HG03442 (cell line): ENCODE measurements around the gene RELL2.
A peak's percentile ranks its signal among the peaks of the same experiment; 100 is the strongest.
"Not testable (repeated sequence)": the region's sequence is repeated elsewhere in the genome, so short reads cannot be mapped to it uniquely, and the experiment has no call there.

Source experiments
- ATAC-seq: cut with Tn5 transposase; IDR thresholded peaks from one replicate; pipeline ENCODE4 v1.9.1; 2021; ENCODE audit warnings: mild to moderate bottlenecking, moderate library complexity; ENCODE audit not compliant: unreplicated experiment

RELL2 gene

GRCh38 chr5:141636413-141637122, at the start of gene RELL2, which contains the start of gene HDAC3:
Gene RELL2, plus strand, starts transcription at chr5:141636997. Its CDS starts 1,229 bp downstream, at chr5:141638226.
Gene HDAC3, minus strand, starts transcription at chr5:141636849. Its CDS starts 59 bp downstream, at chr5:141636790.
- peak; percentile 63 for ATAC-seq

GRCh38 chr5:141590127-141590526, 46.7 kb upstream of the RELL2 start:
- no peak for ATAC-seq

- ATAC-seq, result no peak
Measured at GRCh38 chr5:141596867-141597266, 39.9 kb upstream of the RELL2 start.

GRCh38 chr5:141597394-141597793, 39.4 kb upstream of the RELL2 start:
- no peak for ATAC-seq

- no peak for ATAC-seq
Measured at GRCh38 chr5:141597814-141598213, 39.0 kb upstream of the RELL2 start.

GRCh38 chr5:141598391-141599345, 38.1 kb upstream of the RELL2 start:
- ATAC-seq, result no peak

- ATAC-seq, result no peak
Measured at GRCh38 chr5:141602606-141603005, 34.2 kb upstream of the RELL2 start.

GRCh38 chr5:141603923-141604717, 32.7 kb upstream of the RELL2 start:
- ATAC-seq, result no peak

- peak; percentile 94 for ATAC-seq
Measured at GRCh38 chr5:141605523-141606277, 31.1 kb upstream of the RELL2 start.

GRCh38 chr5:141608046-141608445, 28.8 kb upstream of the RELL2 start:
- ATAC-seq, result no peak

- ATAC-seq, result no peak
Measured at GRCh38 chr5:141608557-141608956, 28.2 kb upstream of the RELL2 start.

- ATAC-seq, result no peak
Measured at GRCh38 chr5:141609044-141609443, 27.8 kb upstream of the RELL2 start.

GRCh38 chr5:141609921-141610320, 26.9 kb upstream of the RELL2 start:
- ATAC-seq, result not testable (repeated sequence)

GRCh38 chr5:141611289-141611688, 25.5 kb upstream of the RELL2 start:
- no peak for ATAC-seq

GRCh38 chr5:141613344-141613743, 23.5 kb upstream of the RELL2 start:
- no peak for ATAC-seq

GRCh38 chr5:141615991-141616720, 20.6 kb upstream of the RELL2 start:
- ATAC-seq, result no peak

- ATAC-seq, result no peak
Measured at GRCh38 chr5:141617128-141617527, 19.7 kb upstream of the RELL2 start.

- ATAC-seq, result no peak
Measured at GRCh38 chr5:141617682-141618029, 19.1 kb upstream of the RELL2 start.

- peak; percentile 15 for ATAC-seq
Measured at GRCh38 chr5:141618030-141618803, 18.6 kb upstream of the RELL2 start.
